ENCODE measurements around the gene MEGF6.

Gene MEGF6

DNA sequence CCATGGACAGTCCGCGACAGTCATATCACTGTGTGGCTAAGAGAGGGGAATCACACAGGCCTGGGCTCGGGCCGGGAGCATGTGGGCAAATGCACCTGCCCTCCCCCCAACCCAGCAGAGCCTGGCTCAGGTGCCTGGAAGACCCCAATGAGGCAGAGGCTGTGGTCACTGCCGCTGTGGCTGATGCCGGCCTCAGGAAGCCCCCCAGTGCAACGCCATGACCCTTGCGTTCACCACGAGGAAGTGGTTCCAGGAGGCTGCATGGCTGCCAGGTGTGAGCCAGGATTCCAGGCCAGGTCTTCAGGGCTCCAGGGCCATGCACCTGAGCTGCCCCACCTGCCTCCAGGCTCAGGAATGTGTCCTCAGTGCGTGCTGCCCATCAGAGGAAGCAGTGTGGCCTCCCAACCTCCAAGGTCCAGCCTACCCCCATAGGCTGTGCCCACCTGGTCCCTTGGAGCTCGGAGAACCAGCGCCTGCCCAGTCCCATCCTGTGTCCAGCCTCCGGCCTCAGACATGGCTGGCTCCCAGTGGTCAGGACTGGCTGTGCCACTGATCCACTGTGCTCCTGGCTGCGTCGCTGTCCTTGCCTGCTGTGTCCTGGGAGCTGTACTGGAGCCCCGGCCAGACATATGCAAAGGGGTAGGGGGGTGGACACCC, 148.8 kb downstream of the MEGF6 start:
- FAIRE-seq (no peak), DNase-seq (ENCODE audit: insufficient read length) (no peak)
- TF ChIP-seq POLR2AphosphoS5 (IDR thresholded peaks at IDR 0.05; ENCODE audit: low read depth, low read length) (no peak), TAF1 (IDR thresholded peaks at IDR 0.05; ENCODE audit: borderline replicate concordance, low read depth, low read length) (no peak), POLR2A (IDR thresholded peaks at IDR 0.05; ENCODE audit: low read depth, low read length) (no peak)

DNA sequence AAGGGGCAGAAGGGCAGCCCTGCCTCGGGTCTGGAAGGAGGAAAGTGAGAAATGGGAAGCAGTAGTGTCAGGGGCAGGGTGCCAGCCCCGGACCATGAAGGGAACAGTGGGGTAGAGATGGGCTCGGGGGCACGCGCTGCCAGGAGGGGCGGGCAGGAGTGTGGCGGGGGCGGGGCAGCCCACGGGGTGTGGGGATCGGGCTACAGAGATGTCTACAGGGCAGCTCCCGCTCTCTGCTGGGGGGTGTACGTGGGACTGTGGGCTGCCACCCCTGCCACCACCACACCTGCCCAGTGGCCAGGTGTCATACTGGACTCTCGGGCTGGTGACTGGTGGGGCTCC, 149.4 kb downstream of the MEGF6 start:
- FAIRE-seq = no peak
- no peak for DNase-seq (ENCODE audit: insufficient read length)
- TF ChIP-seq POLR2AphosphoS5 (IDR thresholded peaks at IDR 0.05; ENCODE audit: low read depth, low read length) (no peak), TAF1 (IDR thresholded peaks at IDR 0.05; ENCODE audit: borderline replicate concordance, low read depth, low read length) (no peak), POLR2A (IDR thresholded peaks at IDR 0.05; ENCODE audit: low read depth, low read length) (no peak)

DNA sequence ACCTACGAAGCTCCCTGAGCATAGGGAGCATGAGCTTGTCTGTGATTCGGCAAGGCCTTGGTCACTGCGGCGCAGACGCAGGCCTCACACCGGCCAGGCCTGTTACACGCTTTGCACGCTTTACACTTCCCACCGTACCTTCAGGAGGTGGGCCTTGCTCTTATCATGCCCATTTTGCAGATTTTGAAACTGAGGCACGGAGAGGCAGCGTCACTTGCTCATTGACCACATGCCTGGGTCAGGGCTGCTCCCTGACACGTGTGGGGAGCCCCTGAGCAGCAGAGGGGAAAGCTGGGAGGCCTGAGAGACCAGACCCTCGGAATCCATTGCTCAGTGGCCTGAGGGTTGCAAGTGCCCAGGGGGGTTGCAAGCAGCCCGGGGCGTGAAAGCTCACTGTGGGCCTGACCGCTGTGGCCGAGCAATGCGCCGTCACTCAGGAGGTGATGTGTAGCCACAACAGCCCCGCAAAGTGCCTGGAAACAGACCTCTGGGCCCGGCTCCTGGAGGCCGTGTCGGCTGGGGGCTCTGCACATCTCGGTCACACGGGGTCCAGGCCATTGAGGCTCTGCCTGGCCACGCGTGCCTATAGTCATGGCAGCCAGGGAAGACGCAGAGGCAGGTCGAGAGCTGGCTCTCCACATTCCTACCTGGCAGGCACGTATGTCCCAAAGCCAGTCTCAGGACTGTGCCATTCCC, 149.9 kb downstream of the MEGF6 start:
- DNase-seq (ENCODE audit: insufficient read length) (no peak), FAIRE-seq (no peak)
- no peak for TF ChIP-seq POLR2A (IDR thresholded peaks at IDR 0.05; ENCODE audit: low read depth, low read length)

DNA sequence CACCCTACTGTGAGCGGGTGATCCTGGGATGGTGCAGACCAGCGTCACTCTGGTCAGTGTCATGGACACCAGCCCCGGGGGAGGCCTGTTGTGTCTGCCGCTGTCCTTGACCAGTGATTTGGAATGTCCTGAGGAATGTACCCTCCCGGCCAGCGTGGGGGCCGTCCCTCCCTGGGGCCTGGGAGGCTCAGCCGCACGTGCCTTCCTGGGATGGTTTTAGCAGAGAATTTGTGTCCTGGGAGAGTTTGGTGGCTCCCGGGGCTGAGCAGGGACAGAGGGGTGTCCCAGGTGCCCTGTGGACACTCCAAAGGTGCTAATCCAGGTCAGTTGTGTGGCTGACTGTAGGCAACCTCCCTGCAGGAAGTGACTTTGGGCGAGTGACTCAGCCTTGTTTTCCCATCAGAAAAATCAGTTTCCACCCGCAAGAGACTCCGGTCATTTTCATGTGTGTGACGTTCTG, 150.6 kb downstream of the MEGF6 start:
- no peak for DNase-seq (ENCODE audit: insufficient read length)
- FAIRE-seq = no peak
- TF ChIP-seq TAF1 (IDR thresholded peaks at IDR 0.05; ENCODE audit: borderline replicate concordance, low read depth, low read length) = no peak
- TF ChIP-seq POLR2A (IDR thresholded peaks at IDR 0.05; ENCODE audit: low read depth, low read length) = no peak
- TF ChIP-seq POLR2AphosphoS5 (IDR thresholded peaks at IDR 0.05; ENCODE audit: low read depth, low read length) = no peak

DNA sequence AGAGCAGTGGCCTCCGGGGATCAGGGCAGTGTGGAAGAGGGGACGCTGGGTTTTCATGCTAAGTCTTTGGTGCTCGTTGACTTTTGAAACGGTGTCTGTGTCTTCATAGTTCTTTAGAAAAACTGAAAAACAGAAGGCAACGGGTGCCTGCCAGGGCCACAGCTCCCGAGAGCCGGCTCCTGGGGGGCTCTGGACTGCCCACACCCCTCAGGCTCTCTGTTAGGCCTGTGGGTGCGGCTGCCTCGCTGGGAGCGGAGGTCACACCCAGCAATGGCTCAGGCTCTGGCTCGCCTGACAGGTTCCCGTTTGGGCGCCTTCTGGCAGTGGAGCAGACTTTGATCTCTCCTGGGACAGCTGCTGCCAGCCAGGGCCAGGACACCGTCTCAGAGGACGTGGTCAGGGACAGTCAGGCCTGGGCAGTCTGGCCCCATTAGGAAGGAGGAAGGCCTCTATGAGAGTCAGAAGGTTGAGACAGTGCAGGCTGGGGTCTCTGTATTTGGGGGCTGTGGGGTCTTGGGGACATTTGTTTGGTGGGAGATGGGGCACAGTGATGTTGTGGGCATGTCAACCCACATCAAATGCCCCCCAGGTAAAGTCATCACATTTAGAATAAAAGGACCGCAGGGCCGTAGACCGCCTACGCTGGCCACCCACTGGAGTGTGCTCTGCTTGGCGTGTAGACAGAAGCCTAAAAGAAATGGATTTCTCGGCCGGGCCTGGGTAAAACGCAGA, 151.2 kb downstream of the MEGF6 start:
- TF ChIP-seq POLR2A (IDR thresholded peaks at IDR 0.05; ENCODE audit: low read depth, low read length) = no peak
- TF ChIP-seq POLR2AphosphoS5 (IDR thresholded peaks at IDR 0.05; ENCODE audit: low read depth, low read length) = no peak
- TF ChIP-seq TAF1 (IDR thresholded peaks at IDR 0.05; ENCODE audit: borderline replicate concordance, low read depth, low read length) = no peak
- FAIRE-seq (no peak), DNase-seq (ENCODE audit: insufficient read length) (no peak)

DNA sequence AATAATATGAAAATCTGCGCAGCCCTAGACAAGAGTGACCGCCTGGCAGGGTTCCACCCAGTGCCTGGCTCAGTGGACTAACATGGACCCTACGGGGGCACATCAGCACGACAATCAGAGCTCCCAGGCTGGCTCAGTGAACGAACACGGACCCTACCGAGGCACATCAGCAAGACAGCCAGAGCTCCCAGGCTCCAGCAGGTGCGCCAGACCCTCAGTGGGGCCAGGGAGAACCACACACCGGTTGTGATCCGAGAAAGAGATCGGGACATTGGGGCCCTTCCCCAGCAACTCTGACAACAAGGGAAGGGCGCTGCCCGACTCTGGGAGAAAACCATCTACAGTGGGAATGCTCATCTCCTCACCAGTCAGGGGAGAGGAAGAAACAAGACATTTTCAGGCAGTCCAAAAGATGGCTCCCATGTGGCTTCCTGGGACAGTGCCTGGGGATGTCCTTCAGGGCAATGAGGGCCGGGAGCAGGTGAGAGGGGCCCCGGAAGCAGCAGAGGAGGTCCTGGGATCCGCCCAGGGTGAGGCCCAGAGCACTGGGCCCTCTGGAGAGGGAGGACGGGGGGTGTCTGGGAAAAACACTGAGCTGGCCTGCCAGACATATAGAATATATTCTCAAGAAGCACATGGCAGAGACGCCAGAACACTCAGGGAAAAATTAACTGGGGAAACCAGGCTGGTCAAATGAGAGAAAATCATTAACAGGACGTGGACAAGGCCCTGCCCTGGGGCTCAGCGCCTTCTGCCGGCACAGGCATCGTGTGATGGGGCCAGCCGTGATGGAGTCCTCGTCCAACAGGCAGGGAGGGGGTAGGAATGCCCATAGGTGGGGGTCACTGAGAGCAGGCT, 152.0 kb downstream of the MEGF6 start:
- TF ChIP-seq POLR2A (IDR thresholded peaks at IDR 0.05; ENCODE audit: low read depth, low read length) (no peak), POLR2AphosphoS5 (IDR thresholded peaks at IDR 0.05; ENCODE audit: low read depth, low read length) (no peak), TAF1 (IDR thresholded peaks at IDR 0.05; ENCODE audit: borderline replicate concordance, low read depth, low read length) (no peak)
- no peak for DNase-seq (ENCODE audit: insufficient read length)
- FAIRE-seq = no peak

DNA sequence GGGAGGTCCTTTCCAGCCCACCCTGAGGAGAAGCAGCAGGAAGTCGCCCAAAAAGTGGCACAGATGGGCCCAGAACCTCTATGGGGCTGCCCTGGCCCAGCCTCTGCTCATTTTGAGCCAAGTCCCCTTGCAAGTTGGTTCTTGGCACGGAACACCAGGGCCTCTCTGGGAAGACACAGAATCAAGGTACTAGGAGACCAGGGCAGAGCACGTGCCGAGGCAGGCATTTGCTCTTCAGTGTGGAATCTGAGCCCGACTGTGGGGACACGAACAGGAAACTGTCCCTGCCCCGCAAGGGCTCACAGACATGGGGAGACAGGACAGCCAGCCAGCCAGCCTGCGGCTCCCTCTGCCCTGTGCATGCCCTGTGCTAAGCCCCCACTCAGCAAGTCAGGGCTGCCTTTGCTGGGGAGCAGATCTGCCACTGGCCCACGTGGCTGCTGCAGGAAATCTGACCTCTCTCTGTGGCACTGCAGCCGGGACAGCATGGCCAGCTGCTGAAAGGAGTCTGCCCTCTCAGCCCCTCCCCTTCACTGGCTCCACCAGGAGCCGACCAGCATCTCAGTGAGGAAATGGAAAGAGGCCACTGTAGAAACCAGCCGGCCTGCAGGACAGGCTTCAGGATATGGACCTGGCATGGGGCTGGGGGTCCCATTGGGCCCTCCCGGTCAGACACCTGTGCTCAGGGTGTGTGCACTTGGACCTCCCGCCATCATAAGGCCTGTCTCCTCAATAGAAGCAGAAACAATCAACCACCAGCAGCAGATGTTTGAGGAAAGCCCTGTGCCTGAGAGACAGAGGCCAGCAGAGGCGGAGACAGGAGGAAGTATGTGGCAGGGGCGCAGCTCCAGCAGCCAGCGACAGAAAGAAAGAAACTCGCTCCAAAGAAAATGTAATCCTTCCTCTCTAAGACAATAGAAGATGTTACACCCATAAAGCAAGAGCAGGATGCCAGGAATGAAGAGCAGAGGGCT, 153.1 kb downstream of the MEGF6 start:
- no peak for DNase-seq (ENCODE audit: insufficient read length)
- no peak for TF ChIP-seq POLR2AphosphoS5 (IDR thresholded peaks at IDR 0.05; ENCODE audit: low read depth, low read length)
- TF ChIP-seq TAF1 (IDR thresholded peaks at IDR 0.05; ENCODE audit: borderline replicate concordance, low read depth, low read length) = no peak
- no peak for TF ChIP-seq POLR2A (IDR thresholded peaks at IDR 0.05; ENCODE audit: low read depth, low read length)
- no peak for FAIRE-seq

DNA sequence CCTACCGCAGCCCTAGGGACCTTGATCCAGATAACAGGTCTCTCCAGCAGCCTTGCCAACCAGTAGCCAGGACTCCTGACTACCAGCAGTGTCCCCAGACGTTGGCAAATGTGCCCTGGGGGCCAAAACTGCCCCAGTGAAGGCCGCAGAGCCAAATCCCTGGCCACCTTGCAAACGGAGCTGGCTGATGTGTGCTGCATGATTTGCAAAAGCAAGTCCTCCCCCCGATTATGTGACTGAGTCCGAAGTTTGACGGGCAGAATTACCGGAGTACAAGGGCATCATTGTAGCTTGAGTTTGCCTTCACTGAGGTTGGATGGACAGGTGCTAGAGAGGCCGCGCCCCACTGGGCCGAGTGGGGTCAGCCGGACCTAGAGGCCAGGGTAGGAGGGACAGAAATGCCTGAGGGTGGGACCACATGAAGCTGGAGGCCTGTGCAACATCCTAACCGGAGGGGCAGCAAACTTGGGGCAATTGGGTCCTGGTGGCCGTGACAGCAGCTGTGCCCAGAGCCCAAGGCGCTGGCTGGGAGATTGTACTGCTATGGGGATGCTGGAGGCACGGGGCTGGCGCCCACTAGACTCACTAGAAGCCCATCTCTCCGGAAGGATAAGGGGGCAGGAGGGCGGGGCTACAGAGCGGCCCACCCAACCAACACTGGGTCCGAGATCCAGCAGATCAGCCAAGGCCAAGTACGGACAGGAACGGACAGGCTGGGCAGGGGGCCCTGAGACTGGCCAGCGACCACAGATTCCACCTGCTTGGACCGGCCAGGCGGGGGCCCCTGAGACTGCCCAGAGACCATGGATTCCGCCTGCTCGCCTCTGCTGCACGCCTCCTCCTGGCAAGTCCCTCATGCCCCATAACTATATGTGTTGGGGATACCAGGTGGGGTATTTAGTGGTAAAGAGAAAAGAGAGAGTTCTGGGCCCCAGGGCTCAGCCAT, 154.1 kb downstream of the MEGF6 start:
- TF ChIP-seq POLR2A (IDR thresholded peaks at IDR 0.05; ENCODE audit: low read depth, low read length) (no peak), TAF1 (IDR thresholded peaks at IDR 0.05; ENCODE audit: borderline replicate concordance, low read depth, low read length) (no peak), POLR2AphosphoS5 (IDR thresholded peaks at IDR 0.05; ENCODE audit: low read depth, low read length) (no peak)
- FAIRE-seq = no peak
- DNase-seq (ENCODE audit: insufficient read length) = no peak

DNA sequence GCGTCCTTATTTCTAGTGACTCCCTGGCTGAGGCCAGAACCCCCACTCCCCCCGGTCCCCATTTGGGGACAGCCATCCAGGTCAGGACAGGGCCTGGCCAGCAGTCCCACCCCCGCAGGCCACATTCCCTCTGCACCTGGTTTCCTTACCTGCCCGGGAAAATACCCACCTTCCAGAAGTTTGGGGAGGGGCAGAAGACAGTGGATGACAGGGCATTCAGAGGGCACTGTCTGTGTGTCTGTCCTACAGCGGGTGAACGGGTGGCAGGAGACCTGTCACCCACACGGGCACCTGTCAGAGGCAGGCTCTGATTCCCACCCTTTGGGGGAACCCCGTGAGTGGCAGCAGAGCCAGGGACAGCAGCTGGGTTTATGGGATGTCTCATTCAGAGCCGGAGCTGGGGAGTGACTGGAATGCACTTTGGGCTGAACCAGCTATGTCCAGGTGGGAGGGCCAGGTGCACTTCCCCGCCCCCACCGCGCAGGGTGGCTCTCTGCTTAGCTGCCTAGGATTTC, 154.8 kb downstream of the MEGF6 start:
- no peak for FAIRE-seq
- DNase-seq (ENCODE audit: insufficient read length) = no peak
- TF ChIP-seq POLR2A (IDR thresholded peaks at IDR 0.05; ENCODE audit: low read depth, low read length) (no peak), TAF1 (IDR thresholded peaks at IDR 0.05; ENCODE audit: borderline replicate concordance, low read depth, low read length) (no peak), POLR2AphosphoS5 (IDR thresholded peaks at IDR 0.05; ENCODE audit: low read depth, low read length) (no peak)
